CD4-positive, alpha-beta T cell treated with Interleukin-2 at 100 ng/mL for 4 hours (primary cell): ENCODE results near the gene MACROD1.
"Not testable (repeated sequence)": the region's sequence is repeated elsewhere in the genome, so short reads cannot be mapped to it uniquely, and the experiment has no call there.

Experiments
- DNase-seq: peaks from one replicate; pipeline ENCODE4 v3.0.0-alpha.2; 2020; ENCODE audit warnings: low spot score

Gene MACROD1

DNA sequence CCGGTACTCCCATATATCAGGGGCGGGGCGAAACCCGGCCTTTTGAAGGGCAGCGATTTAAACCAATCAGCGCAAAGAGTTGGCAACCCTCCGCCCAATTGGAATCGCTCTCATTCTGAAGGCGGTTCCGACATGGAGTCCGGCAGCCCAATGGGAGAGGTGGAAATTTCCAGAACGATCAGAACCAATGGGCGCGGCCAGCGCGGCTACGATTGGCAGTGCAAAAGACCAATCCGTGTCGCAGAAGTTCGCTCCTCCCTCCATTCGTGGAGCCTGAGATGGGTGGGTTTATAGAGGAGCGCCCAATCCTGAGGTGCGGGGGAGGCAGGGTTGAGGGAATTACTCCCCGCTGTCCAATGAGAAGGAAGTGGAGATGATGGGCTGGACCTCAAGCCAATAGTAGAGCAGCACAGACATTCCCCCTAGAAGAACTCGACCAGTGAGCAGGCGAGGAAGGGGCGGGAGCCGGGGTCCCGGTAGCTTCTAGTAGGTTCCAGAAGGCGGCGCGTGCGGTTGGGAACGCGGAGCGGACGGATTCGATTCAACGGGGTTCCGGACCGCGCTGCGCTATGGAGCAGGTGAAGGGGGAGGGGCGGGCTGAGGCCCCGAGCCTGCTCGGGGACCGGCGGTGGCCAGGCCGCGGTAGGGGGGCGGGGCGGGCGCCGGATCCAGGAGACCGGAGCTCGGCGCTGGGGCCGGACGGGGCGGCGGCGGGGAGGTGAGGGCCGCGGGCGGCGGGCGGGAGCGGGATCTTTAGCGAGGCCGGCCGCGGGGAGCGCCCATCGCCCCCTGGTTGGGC lies 20.0 kb upstream of the MACROD1 start, which contains the start of gene STIP1:
STIP1 (plus strand) TSS at position 479 of the 799 bp plus-strand sequence; CDS start at position 570, 91 bp downstream.
- DNase-seq: peak; percentile 100

DNA sequence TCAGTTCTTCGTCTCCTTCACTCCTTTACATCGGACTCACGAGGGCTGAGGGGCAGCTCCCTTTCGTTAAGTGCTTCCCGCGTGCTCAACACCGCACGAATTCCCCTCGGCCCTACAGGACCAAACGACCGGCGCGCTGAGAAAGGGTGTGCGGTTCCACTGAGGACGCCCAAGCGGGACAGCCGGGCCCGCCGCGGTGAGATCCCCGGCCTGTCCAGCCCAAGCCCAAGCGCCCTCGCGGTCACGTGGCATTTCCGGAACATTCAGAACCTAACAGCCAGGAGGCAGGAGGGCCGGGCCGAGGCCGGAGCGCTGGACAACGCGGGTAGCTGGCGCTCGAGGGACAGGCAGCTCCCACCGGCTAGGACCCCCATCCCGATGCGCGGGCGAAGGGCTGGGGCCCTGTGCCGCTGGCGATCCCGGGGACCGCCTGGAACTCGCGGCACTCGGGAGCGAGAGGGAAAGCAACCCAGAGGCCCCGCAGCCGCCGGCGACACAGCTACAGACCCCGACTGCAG lies 19.3 kb upstream of the MACROD1 start:
- no peak for DNase-seq

DNA sequence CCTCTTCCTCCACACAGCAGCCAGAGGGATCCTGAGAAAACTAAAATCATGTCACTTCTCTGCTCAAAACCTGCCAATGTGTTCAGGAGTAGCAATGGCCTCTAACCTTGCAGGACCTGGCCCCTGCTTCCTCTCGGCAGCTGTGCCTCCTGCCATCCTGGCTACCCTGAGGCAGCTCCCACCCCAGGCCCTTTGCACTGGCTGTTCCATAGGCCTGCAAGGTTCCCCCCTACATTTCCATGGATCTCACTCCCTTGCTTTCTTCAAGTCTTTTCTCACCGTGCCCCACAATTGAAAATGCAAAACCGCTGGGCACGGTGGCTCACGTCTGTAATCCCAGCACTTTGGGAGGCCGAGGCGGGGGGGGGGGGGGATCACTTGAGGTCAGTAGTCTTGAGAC lies 18.0 kb upstream of the MACROD1 start:
- DNase-seq: no peak

DNA sequence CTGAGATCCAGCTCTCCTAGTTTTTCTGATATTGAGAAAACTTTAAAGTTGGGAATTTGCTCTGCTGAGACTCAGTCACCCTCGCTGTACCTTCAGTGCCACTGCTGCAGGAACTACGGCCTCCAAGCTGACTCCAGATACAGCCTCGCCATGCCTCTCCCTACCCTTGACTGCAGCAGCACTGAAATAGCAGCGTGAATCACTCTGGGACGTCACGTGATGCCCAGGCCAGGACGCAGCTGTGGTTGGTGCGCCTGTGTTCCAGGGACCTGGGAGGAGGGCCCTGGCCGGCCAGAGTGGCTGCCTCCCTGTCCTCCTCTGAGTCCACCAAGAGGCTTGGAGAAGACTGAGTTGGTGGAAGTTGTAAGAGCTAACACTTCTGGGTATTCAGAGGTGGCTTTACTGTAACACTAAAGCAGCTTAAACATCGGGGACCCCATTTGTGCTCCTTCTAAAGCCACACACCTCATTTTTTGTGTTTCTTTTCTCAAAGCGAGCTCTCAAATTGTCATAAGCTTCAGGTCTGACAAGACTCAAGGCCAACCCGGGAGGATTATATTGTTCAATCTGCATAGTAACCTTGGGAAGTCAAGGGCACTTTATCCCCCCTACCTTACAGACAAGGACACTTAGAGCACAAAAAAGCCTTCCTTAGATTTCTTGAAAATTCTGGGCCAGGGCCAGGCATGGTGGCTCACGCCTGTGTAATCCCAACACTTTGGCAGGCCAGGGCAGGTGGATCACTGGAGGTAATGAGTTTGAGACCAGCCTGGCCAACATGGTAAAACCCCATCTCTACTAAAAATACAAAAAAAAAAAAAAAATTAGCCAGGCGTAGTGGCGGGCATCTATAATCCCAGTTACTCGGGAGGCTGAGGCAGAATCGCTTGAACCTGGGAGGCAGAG lies 15.8 kb upstream of the MACROD1 start:
- DNase-seq: peak; percentile 44

DNA sequence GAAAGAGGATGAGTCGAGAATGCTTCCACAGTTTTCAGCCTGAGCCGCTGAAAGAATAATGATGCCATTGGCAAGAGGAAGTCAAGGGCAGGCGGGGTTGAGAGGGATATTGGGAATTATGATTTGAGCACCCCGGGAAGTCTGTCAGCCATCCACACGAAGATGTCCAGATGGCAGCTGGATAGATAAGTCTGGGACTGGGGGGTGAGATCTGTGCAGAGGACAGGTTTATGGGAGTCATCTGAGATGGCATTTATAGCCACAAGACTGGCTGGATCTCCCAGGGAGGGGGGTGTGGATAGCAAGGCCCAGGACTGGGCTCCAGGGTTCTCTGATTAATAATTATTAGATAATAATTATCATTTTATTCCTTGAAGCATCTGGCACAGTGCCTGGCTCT lies 15.0 kb upstream of the MACROD1 start:
- no peak for DNase-seq

DNA sequence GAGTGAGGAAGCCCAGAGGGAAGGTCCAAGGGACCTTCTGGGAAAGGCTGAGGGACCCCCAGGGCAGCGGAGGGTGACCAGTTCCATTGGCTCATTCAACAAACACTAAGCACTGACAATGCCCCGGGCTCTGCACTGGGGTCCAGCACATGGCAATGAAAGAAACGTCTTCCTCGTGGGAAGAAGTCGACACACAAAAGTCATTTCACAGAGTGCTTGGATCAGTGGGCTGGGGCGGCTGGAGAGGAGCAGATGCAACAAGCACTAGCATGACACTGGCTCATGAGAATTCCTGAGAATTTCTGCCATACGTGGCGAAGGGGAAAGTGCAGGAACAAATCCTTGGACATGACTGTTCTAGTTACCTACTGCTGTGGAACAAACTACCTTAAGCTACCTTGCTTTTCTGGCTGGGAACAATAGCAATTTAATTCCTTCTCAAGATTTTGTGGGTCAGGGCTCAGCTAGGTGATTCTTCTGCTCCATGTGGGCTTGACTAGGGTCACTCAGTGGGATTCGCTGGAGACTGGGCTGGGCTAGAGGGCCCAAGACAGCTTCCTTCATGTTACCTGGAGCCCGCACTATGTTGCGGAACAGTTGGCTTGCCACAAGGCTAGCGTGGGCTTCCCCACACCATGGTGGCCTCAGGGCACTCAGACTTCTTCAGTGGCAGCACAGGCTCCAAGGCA lies 13.2 kb upstream of the MACROD1 start:
- no peak for DNase-seq

DNA sequence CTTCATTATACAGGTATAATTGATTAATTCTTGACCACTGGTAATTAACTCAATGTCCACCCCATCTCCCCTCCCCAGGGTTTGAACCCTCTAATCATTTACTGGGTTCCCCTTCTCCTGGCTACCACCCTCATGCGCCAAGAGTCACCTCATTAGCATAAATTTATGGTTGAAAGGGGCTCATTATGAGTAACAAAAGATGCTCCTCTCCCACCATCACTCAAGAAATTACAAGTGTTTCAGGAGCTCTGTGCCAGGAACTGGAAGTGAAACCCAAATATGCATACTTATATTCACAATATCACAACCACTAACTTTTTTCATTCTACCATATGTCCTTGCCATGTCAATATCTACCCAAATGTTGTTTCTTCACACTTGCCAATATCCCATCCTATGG lies 12.3 kb upstream of the MACROD1 start:
- no peak for DNase-seq

DNA sequence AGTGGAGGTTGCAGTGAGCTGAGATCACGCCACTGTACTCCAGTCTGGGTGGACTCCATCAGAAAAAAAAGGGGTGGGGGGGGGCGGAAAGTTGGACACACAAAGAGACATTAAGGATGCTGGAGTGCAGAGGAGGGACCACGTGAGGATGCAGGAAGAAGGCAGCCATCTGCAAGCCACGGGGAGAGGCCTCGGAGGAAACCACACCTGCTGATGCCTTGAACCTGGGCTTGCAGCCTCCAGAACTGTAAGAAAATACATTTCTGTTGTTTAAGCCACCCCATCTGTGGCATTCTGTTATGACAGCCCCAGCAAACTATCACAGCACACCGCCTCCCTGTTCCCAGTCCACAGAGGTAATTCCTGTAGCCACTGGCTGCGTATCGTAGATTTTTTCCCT lies 10.8 kb upstream of the MACROD1 start:
- no peak for DNase-seq

DNA sequence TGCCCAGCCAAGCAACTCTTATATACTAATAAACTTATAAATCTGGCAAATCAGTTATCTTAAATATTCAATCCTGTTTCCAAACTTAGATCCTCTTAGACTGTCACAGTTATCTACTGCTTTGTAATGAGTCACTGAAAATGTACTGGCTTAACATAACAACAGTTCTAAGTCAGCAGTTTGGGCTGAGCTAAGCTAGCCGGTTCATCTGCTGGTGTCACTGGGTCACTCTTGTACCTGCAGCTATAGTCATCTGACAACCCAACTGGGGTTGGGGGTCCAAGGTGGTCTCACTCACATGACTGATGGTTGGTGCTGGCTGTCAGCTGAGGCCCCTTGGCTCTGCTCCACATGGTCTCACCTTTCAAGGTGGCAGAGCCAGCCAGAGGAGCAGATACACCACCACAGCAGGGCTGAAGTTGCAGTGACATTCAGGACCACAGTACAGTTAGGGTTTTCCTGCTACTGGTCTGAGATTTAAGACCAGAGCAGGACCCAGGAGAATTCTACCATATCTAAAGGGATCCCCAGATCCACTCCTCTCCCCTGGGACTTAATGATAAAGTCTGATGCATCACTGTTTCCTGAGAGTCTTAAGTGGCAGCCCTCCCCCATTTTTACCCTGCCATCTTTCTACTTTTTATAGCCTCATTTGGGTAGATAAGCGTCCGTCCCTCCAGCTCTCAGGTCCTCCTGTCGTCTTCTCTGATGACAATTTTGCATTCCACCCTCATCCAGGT lies 7.9 kb upstream of the MACROD1 start:
- no peak for DNase-seq

DNA sequence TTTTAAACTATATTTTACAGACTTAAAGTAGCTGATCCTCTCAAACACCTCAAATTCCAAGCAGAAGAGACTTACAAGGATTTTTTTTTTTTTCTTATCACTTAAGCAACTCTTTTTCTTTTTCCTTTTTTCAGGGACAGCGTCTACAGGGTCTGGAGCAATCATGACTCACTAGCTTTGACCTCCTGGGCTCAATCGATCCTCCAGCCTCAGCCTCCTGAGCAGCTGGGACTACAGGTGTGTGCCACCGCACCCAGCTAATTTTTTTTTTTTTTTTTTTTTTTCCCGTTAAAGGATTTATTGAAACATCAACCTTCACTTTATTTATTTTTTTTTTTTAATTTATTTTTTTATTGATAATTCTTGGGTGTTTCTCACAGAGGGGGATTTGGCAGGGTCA lies 4.5 kb upstream of the MACROD1 start:
- DNase-seq: no peak

DNA sequence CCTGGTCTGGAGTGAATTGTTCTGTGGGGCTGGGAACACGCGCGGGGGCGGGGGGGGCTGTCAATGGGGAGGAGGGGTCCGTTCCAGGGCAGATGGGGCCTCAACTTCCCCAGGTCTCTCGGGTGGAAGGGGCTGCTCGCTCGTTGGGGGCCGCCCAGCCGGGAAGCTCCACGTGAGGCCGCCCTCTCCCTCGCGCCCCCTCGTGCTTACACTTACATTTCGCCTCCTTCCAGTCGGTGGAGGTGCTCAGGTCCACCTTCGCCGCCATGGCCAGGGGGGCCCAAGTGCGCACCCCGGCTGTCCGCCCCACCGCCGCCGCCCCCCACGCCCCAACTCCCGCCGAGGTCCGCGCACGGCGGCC lies 452 bp downstream of the MACROD1 start:
- peak; percentile 7 for DNase-seq

DNA sequence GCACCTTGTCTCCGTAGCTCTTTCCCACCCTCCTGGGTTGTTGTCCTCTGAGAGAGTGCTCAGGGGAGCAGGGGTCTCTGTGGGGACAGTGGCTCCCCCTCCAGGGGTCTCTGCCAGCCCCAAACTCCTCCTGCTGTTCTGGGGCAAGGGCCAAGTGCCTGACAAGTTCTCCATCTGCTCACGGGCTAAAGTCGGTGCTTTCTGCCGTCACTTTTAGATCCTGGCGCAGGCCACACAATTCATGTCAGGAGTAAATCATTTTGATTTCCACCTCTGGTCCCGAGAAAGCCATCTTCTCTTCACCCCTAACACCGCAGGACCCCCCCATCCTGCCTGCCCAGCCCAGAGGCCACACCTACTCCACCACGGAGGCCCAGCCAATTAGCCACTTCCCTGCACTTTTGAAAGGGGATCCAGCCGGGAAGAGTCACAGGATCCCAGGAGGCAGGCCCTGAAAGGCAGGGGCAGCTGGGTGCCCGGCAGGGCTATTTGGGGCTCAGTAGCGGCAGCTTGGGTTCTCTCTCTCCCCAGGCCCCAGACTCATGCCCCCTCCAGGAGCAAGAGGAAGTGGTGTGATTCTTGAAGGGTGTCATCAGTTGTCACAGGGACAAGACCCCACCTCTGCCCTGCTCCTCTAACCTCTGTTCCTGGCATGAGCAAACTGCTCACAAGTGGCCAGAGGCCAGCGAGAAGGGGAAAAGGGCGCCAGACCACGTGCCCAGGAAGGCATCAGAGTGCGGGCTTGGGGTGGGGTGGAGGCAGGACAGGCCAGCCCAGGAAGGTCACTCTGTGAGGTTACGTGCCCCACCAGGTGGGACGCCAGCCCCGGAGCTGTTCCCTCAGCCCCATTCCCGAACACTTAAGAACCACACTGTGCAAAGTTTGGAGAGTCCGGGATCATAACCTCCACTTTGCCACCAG lies 1.3 kb downstream of the MACROD1 start:
- DNase-seq: no peak

DNA sequence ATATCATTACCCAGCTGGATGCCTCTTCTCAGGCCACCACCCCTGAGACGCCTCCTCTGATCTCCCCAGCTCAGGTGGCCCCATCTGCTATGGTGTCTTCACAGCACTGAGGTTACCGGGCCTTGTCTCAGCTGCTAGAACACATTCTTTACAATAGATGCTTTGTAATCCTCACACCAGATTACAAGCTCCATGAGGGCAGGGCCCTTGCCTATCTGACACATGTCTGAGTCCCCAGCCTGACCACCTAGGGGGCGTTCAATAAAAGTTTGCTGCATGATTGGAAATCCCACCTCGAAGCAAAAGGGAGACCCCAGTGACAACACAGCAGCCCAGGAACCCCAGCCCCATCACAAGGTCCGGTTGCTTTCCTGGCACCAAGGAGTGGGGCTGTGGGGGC lies 2.0 kb downstream of the MACROD1 start:
- no peak for DNase-seq

DNA sequence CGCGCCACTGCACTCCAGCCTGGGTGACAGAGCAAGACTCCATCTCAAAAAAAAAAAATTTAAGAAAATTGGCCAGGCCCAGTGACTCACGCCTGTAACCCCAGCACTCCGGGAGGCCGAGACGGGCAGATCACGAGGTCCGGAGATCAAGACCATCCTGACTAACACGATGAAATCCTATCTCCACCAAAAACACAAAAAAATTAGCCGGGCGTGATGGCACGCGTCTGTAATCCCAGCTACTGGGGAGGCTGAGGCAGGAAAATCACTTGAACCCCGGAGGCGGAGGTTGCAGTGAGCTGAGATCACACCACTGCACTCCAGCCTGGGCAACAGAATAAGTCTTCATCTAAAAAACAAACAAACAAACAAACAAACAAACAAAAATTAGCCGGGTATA lies 3.1 kb downstream of the MACROD1 start:
- DNase-seq: not testable (repeated sequence)

DNA sequence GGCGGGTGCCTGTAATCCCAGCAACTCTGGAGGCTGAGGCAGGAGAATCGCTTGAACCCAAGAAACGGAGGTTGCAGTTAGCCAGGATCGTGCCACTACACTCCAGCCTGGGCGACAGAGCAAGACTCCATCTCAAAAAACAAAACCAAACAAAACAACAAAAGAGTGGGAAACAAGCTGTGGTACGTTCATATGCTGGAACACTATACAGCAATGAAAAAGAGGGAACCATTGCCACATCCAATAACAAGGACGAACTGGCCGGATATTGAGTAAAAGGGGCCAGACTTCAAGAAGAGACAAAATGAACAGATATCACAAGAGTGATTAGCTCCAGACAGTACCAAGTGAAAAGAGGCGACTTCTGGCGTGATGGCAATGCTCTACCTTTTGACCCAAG lies 4.9 kb downstream of the MACROD1 start:
- DNase-seq: no peak

DNA sequence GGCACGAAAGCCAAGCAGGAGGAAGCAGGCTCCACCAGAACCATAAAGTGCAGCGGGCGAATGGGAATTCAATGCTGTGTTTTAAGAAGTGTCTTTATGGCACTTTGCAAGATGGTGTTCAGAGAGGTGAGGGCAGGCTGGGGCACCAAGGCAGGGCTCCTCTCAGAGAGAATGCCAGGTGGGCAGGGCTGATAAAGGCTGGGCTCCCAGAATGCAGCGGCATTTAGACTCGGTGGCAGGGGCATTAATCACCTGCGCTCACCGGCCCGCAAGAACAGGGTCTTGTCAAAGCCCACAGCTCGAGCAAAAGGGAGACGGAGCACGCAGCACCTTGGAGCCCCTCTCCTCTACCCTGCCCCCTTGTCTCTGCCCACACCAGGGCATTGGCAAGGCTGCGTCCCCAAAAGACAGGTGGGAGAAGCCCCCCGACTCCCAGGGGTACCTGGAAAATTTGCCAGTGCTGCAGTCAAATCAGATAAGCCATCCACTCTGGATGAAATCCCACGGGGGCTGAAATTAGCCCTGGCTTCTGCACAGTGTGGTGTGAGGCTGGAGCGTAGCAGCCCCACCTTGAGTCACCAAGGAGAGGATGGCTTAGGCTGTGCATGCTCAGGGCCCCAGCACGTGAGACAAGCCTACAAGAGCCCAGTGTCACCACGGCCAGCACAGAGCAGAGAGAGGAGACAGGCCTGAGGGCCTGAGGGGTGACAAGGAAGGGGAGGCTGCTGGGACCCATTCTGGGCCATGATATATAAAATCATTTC lies 8.1 kb downstream of the MACROD1 start:
- no peak for DNase-seq

DNA sequence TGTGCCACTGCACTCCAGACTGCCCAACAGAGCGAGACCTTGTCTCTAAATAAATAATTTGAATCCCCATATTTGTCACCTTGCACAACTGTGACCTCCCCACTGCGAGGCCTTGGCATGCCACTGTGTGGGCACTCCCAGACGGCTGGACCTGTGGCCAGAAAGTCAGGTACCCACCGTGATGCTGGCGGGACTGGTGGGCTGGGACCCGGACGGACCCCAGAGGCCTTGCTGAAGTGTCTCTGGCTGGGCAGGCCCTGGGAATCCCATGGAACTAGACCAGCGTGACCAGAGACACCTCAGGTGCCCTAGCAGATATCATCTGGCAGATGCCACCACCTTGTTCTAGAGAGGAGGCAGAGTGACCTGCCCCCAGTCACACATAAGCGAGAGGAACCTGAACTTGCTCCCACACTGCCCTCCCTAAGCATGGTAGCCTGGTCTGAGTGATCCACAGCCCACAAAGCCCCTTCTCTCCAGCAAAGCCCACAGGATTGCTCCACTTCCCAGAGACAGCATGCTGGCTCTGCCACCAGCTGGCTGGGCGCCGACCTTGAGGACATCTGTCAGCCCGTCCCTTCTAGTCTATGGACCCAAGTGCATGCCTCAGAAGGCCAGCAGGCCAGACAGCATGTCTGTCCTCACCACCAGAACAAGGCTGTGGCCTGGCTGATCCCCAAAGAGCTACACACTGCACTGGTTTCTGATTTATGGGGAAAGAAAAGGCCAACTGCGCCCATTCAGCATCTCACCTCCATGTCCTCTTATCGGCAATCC lies 9.5 kb downstream of the MACROD1 start:
- no peak for DNase-seq

DNA sequence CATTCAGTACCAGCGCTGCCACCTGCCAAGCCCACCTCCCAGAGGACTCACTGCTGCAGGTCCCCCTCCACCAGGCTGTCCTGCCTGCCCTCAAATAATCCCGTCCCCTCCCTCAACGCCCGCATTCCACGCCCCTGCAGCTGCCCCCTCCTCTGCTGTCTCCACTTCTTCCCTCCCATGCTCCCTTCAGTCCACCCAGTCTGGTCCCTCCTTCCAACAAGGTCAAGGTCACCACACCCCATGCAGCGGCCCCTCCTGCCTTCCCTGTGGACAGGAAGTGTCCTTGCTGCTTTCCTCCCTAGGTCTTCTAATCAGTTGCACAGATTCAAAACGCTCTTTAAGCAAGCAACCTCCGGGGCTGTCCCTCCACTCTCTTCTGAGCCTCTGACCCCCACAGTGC lies 12.1 kb downstream of the MACROD1 start:
- no peak for DNase-seq
